HG03135 (cell line): ENCODE data around the gene RPS27L.
A peak's percentile ranks its signal among the peaks of the same experiment; 100 is the strongest.

Experiments
- ATAC-seq: cut with Tn5 transposase; IDR thresholded peaks from one replicate; pipeline ENCODE4 v1.9.1; 2021; ENCODE audit warnings: mild to moderate bottlenecking, moderate library complexity; ENCODE audit not compliant: unreplicated experiment

The RPS27L gene

GRCh38 chr15:63188247-63188925, 31.1 kb upstream of the RPS27L start:
- ATAC-seq = no peak

GRCh38 chr15:63187589-63188226, 30.4 kb upstream of the RPS27L start:
- ATAC-seq = no peak

- no peak for ATAC-seq
Measured at GRCh38 chr15:63186065-63186464, 28.8 kb upstream of the RPS27L start.

- ATAC-seq = no peak
Measured at GRCh38 chr15:63185206-63185605, 27.9 kb upstream of the RPS27L start.

GRCh38 chr15:63181648-63182047, 24.4 kb upstream of the RPS27L start:
- ATAC-seq = no peak

- no peak for ATAC-seq
Measured at GRCh38 chr15:63180746-63181145, 23.5 kb upstream of the RPS27L start.

- no peak for ATAC-seq
Measured at GRCh38 chr15:63178034-63178433, 20.8 kb upstream of the RPS27L start.

- ATAC-seq = no peak
Measured at GRCh38 chr15:63176302-63176701, 19.0 kb upstream of the RPS27L start.

GRCh38 chr15:63172851-63173451, 15.7 kb upstream of the RPS27L start:
- no peak for ATAC-seq

- ATAC-seq = no peak
Measured at GRCh38 chr15:63172376-63172775, 15.1 kb upstream of the RPS27L start.

- ATAC-seq = no peak
Measured at GRCh38 chr15:63169788-63170187, 12.5 kb upstream of the RPS27L start.

GRCh38 chr15:63166219-63166618, 8.9 kb upstream of the RPS27L start:
- no peak for ATAC-seq

GRCh38 chr15:63165166-63165859, 8.0 kb upstream of the RPS27L start:
- ATAC-seq = no peak

GRCh38 chr15:63163217-63163616, 5.9 kb upstream of the RPS27L start:
- no peak for ATAC-seq

- no peak for ATAC-seq
Measured at GRCh38 chr15:63160638-63161037, 3.4 kb upstream of the RPS27L start.

- peak; percentile 15 for ATAC-seq
Measured at GRCh38 chr15:63157891-63158431, 684 bp upstream of the RPS27L start.

GRCh38 chr15:63156755-63157117, 541 bp downstream of the RPS27L start:
- ATAC-seq = peak; percentile 16

GRCh38 chr15:63156086-63156710, 1.1 kb downstream of the RPS27L start:
- no peak for ATAC-seq

GRCh38 chr15:63155486-63155885, 1.8 kb downstream of the RPS27L start:
- ATAC-seq = no peak

GRCh38 chr15:63151665-63152064, 5.6 kb downstream of the RPS27L start:
- no peak for ATAC-seq

- no peak for ATAC-seq
Measured at GRCh38 chr15:63146684-63147083, 10.6 kb downstream of the RPS27L start.
